Activated CD8-positive, alpha-beta memory T cell treated with anti-CD3 and anti-CD28 coated beads, Interleukin-2, amount 50 U/mL, for 24 hours (primary cell): ENCODE results near the gene PEX6.
A peak's percentile ranks its signal among the peaks of the same experiment; 100 is the strongest.
"Not testable (repeated sequence)": the region's sequence is repeated elsewhere in the genome, so short reads cannot be mapped to it uniquely, and the experiment has no call there.

Experiments
- DNase-seq: peaks from one replicate; pipeline ENCODE4 v3.0.0-alpha.2; 2020; ENCODE audit errors: extremely low read depth

The PEX6 gene

GRCh38 chr6:42978839-42979522, at the start of gene PEX6:
Gene PEX6, minus strand, starts transcription at chr6:42979181. Its CDS starts 31 bp downstream, at chr6:42979150.
- DNase-seq: peak; percentile 89

DNA sequence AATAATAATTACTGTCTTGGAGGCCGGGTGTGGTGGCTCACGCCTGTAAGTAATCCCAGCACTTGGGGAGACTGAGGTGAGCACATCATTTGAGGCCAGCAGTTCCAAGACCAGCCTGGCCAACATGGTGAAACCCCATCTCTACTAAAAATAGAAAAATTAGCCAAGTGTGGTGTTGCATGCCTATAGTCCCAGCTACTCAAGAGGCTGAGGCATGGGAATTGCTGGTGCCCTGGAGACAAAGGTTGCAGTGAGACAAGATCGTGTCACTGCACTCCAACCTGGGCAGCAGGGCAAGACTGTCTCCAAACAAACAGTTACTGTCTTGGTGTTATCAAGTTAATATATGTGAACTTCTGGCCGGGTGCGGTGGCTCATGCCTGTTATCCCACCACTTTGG, 47.4 kb upstream of the PEX6 start:
- DNase-seq: no peak

DNA sequence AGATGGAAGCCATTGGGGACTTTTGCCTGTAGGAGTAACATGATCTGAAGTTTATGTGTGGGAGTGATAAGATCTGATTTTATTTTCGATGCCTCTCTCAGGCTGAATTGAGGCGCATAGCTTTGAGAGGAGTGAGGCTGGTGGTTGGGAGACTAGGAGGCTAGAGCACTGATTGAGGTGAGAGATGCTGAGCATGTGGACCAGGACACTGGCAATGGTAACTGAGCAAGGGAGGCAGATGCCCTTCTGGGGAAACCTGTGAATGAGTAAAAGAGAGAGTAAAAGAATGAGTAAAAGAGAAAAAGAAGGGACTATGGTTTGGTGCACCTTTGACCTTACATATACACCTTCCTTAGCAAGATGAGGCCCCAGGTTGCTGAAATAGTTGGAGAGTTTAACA, 45.5 kb upstream of the PEX6 start:
- DNase-seq: no peak

GRCh38 chr6:43021270-43022047, 42.5 kb upstream of the PEX6 start, which contains the start of gene RRP36:
Gene RRP36, plus strand, starts transcription at chr6:43021623. Its CDS starts 32 bp downstream, at chr6:43021655.
- no peak for DNase-seq

DNA sequence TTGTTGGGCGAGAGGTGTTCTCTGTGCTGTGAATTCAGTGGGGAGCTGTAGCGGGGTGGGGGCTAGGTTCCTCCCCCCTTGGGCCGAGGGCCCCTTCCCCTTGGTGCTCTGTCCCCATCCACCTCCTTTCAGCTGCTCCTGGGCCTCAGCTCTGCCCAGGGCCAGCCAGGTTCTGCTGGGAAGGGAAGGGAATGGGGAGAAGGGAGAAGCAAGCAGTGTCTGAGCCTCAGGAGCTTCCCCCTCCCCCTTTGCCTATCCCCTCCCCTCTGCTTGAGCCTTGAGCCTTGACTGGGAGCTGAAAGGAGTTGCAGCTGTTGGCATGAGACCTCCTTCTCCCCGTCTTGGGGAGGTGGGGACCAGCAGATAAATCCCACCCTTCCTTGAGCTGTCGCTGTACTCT, 41.9 kb upstream of the PEX6 start:
- no peak for DNase-seq

DNA sequence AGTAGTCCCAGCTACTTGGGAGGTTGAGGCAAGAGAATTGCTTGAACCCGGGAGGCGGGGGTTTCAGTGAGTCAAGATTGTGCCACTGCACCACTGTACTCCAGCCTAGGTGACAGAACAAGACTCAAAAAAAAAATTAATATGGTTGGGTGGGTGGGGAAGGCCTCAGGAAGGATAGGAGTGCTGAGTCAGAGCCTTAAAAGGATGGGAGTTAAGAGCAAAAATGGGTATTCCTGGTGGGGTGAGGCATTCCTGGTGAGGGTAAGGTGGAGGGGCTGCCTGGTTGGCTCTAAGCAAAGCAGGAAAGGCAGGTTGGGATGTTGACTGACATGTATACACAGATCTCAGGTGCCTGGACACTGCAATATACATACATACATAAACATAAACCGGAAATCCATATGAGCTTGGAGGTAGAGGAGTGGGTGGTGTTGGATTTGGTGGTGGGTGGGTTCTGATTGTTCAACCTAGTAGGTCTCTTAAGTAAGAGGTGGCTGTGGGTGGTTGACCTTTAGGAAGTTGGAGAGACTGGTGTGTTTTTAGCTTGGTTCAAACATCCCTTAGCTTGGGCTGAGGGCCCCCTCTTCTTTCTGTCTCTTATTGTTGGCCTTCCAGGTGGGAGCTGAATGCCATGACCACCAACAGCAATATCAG, 41.2 kb upstream of the PEX6 start:
- no peak for DNase-seq

- DNase-seq: no peak
Measured at GRCh38 chr6:43019152-43019551, 40.2 kb upstream of the PEX6 start.

DNA sequence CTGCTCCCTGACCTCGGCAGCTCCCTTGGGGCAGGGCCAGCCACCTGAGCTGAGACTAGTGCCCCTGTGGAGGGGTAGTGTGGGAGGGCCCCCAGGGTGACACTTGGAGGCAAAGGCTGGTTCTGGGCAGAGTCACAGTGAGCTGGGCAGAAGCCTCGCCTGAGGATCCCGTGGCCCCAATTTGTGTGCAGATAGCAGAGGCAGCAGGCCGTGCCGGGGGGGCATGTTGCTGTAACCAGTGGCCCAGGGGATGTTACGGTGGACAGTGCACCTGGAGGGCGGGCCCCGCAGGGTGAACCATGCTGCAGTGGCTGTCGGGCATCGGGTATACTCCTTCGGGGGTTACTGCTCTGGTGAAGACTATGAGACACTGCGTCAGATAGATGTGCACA, 38.0 kb upstream of the PEX6 start:
- no peak for DNase-seq

DNA sequence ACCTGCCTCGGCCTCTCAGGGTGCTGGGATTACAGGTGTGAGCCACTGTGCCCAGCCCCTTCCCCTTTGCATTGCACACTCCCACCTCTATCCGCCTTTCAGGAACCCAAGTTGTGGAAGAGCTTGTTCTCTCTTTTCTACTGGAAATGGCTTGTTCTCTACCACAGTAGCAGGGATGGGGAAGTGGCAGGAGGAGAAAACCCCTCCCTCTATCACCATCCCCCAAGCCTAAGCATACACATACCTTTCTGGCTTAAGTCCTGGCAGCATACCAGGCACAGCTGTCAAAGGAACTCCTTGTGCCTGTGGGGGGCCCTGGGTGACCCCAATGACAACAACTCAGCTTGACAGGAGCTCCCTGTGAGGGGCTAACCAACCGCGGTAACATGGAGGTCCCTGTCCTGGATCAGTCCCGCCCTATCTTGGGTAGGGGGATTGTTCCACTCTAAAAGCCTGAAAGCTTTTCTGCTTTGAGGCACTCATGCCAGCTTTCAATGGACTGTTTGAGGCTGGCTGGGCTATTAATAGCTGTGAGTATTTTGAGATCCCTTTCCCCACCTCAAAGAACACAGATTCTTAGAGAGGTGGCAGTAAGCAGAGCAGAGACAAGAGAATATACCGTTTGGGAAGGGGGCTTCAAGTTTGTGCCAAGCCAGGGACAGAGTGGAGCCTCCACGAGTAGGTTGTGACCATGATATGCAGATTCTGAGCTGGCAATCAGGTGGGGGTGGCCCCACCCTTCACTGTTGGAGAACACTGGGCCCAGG, 37.4 kb upstream of the PEX6 start:
- DNase-seq: no peak

DNA sequence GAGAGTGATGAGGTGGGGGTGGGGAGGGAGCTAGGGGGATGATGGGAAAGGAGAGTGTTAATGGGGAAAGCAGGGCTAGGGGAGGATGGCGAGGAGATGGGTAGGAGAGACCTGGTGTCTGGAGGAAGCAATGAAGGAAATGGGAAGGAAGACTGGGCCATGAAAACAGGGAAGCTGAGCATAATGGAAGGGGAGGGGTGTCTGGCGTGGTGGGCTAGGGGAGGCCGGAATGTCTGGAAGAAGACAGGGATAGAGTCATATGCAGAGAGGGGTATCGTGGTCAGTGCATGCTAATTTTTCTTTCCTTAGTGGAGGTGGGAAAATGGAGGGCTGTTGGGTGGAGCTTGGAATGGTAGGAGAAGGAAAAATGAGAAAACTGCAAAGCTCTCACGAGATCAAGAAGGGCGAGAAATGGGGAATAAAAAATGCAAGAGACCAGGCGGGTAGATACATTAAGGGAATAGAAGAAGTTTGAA, 35.5 kb upstream of the PEX6 start:
- no peak for DNase-seq

DNA sequence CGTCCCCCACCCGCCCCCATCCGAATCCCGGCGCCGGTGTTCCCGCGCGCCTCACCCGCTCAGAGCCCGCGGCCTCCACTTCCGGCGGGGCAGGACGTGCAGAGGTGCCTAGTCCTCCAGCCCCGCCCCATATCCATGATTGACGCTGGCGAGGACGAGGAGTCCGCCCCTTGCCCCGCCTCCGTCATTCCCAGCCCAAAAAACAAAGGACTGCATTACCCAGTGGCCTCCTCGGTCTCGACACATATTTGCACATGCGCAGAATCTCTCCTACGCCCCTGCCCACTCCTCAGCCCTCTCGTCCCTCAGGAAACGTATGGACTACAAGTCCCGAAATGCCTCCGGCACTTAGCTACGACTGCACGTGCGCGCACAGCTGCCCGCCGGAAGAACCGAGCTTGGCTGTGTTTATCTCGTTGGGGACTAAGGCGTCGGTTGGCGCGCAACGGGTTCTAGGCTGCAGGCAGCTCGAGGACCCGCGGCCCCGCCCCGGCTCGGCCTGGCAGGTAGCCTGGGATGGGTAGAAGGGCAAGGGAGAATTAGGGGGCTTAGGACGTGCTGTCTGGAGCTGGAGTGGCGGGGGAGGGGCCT, 35.0 kb upstream of the PEX6 start, which contains the start of the genes KLHDC3 and MEA1:
Gene KLHDC3, plus strand, starts transcription at position 407 of the 591 bp plus-strand sequence. CDS start 2,944 bp downstream, outside the sequence.
Gene MEA1, minus strand, starts transcription at position 104 of the 591 bp plus-strand sequence. CDS start 133 bp downstream, outside the sequence.
- DNase-seq: peak; percentile 98

DNA sequence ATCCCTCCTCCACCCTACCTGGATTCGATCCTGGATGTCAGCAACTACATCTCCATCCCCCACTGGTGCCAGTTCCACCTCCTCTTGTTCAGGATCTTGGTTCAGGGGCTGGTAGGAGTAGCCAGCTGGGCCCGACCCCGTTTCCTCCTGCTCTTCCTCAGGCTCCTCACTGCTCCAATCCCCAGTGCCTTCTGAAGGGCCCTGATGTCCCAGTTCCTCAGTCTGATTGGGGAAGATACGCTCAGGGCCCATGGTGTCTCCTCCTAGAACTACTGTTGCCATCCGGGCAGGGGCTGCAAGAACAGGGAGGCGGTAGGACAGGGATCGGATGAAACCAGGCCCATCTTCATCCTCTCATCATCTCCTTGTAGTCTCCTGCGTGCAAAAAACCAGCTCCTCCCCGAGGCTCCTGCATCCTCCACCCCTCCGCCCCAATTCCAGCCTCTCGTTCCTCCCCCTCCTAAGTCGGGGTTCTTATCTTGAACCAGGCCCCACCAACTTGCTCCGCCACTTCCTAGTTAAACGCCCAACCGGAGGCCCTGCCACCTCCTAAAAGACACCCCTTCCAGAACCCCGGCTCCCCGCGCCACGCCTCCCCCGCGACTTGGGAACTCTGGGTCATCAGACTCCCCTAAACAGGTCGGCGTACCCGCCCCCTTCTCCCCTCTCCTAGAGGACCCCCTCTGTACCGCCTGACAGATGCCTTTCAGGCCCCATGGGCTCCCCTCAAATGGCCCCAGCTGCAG, 34.3 kb upstream of the PEX6 start:
- peak; percentile 30 for DNase-seq

- no peak for DNase-seq
Measured at GRCh38 chr6:43012364-43012763, 33.4 kb upstream of the PEX6 start.

GRCh38 chr6:43011207-43011606, 32.2 kb upstream of the PEX6 start:
- no peak for DNase-seq

GRCh38 chr6:43009124-43009523, 30.1 kb upstream of the PEX6 start:
- no peak for DNase-seq

DNA sequence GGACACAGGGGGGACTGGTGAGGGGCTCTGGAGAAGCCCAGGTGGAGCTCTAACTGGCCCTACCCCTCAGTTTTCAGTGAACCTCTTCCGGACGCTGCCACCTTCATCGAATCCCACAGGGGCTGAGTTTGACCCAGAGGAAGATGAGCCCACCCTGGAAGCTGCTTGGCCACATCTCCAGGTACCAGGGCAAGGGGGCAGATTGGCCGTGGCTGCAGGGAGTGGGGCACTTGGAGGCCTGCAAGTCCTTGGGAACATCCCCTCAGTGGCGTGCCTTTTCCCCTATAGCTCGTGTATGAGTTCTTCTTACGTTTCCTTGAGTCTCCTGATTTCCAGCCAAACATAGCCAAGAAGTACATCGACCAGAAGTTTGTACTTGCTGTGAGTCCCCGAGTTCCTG, 28.1 kb upstream of the PEX6 start:
- DNase-seq: no peak

GRCh38 chr6:43006251-43006650, 27.3 kb upstream of the PEX6 start:
- no peak for DNase-seq

DNA sequence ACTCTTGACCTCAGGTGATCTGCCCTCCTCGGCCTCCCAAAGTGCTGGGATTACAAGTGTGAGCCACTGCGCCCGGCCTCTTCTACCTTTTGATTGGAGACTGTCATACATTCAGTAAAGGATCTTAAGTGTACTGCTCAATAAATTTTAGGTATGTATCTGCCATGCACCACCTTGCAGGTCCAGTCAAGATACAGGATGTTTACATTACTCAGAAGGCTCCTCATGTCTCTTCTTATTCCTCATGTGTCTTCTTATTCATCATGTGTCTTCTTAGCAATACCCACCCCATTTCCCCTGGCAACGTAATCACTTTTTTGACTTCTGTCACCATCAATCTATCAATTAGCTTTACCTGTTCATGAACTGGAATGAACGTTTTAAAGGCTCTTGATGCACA, 26.9 kb upstream of the PEX6 start:
- no peak for DNase-seq

DNA sequence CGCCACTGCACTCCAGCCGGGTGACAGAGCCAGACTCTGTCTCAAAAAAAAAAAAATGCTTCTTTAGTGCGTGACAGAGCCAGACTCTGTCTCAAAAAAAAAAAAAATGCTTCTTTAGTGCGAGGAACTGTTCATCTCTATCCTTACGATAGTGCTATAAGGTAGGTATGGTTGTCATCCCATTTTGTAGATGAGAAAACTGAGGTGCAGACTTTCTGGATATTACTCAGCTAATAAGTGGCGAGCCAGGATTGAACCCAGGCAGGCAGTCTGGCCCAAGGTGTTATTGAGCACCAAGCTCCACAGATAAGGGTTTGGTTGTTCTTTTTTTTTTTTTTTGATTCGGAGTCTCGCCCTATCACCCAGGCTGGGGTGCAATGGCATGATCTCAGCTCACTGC, 22.9 kb upstream of the PEX6 start:
- DNase-seq: no peak

GRCh38 chr6:42998205-42998604, 19.2 kb upstream of the PEX6 start:
- not testable (repeated sequence) for DNase-seq
